H1 (cell line): ENCODE results near the gene TOM1. TPM values are rescaled to one million over a fixed set of nuclear protein-coding genes. Genes with fewer than 3 reads are reported as not detected.

Experiments used
- CTCF ChIA-PET: fragments of 300-600 bp; sonication (Branson Sonifier 250); formaldehyde crosslinking; loops from one replicate; lab custom pipeline; 2021; ENCODE audit not compliant: partially characterized antibody; lab: Charles Lee
- POLR2A ChIA-PET: fragments of 300-600 bp; sonication (Branson Sonifier 250); formaldehyde crosslinking; loops from one replicate; lab custom pipeline; 2021; ENCODE audit warnings: inconsistent platforms; ENCODE audit not compliant: partially characterized antibody; lab: Charles Lee
- DNase-seq, 2 experiments: peaks; one replicate each; pipeline versions ENCODE4 v3.0.0 to v3.0.0-alpha.2; 2010 to 2022; ENCODE audit warnings: low spot score in 2 of 2, low read depth in 1 of 2, mixed read lengths in 1 of 2
- FAIRE-seq: peaks from 2 replicates; lab custom pipeline; 2011; peaks lifted over from hg19 to GRCh38; lab: Jason Lieb, UNC
- H2AFZ ChIP-seq: 2 replicates; pipeline ENCODE4 v1.8.1; 2012; ENCODE audit warnings: low read length, inconsistent platforms
- H2AK5ac ChIP-seq: 2 replicates; pipeline ENCODE4 v1.6.1; 2013; ENCODE audit warnings: low read depth, low read length
- H2BK120ac ChIP-seq: replicated peaks from 2 replicates; pipeline ENCODE3; 2013; ENCODE audit warnings: low read depth, low read length, inconsistent platforms
- H2BK12ac ChIP-seq: 2 replicates; pipeline ENCODE4 v1.6.1; 2013; ENCODE audit warnings: low read depth, low read length
- H2BK15ac ChIP-seq: 2 replicates; pipeline ENCODE4 v1.6.1; 2013; ENCODE audit warnings: low read length
- H2BK20ac ChIP-seq: 2 replicates; pipeline ENCODE4 v1.6.1; 2013; ENCODE audit warnings: low read length
- H2BK5ac ChIP-seq: 2 replicates; pipeline ENCODE4 v1.6.1; 2013; ENCODE audit warnings: low read depth, low read length
- H3K14ac ChIP-seq: 2 replicates; pipeline ENCODE4 v1.6.1; 2013; ENCODE audit warnings: inconsistent platforms; ENCODE audit not compliant: insufficient read length
- H3K18ac ChIP-seq: 2 replicates; pipeline ENCODE4 v1.6.1; 2013; ENCODE audit warnings: low read length; ENCODE audit errors: extremely low read depth
- H3K23ac ChIP-seq: 2 replicates; pipeline ENCODE4 v1.6.1; 2013; ENCODE audit warnings: inconsistent platforms; ENCODE audit not compliant: insufficient read length
- H3K23me2 ChIP-seq: 2 replicates; pipeline ENCODE4 v1.6.1; 2013; ENCODE audit warnings: low read depth, low read length
- H3K27ac ChIP-seq: 2 replicates; pipeline ENCODE4 v1.6.1; 2011; ENCODE audit warnings: low read depth, low read length, inconsistent platforms
- H3K27me3 ChIP-seq, 4 experiments: replicated peaks in 1 of 4; 1 replicate in 1 of 4; 2 replicates in 3 of 4; pipeline versions ENCODE4 v1.6.1 to v1.8.1; 2011 to 2013; ENCODE audit warnings: low read length in 3 of 4, mild to moderate bottlenecking in 3 of 4, inconsistent platforms in 2 of 4, mixed read lengths in 2 of 4, moderate library complexity in 1 of 4; ENCODE audit not compliant: control insufficient read depth in 3 of 4, insufficient read depth in 3 of 4; ENCODE audit errors: extremely low read depth in 1 of 4
- H3K36me3 ChIP-seq, 4 experiments: 2 replicates each; pipeline versions ENCODE4 v1.6.1 to v1.8.1; 2011 to 2013; ENCODE audit warnings: mild to moderate bottlenecking in 4 of 4, low read length in 3 of 4, moderate library complexity in 2 of 4, control low read depth in 1 of 4, inconsistent platforms in 1 of 4; ENCODE audit not compliant: insufficient read depth in 4 of 4, control insufficient read depth in 2 of 4
- H3K4ac ChIP-seq: replicated peaks from 2 replicates; pipeline ENCODE3; 2013; ENCODE audit warnings: low read length, low read depth, mixed read lengths, inconsistent platforms; ENCODE audit not compliant: insufficient read length
- H3K4me1 ChIP-seq, 4 experiments: replicated peaks in 1 of 4; 1 replicate in 1 of 4; 2 replicates in 3 of 4; pipeline versions ENCODE4 v1.6.1 to v1.8.1; 2011 to 2013; ENCODE audit warnings: low read length in 3 of 4, inconsistent platforms in 2 of 4, mixed read lengths in 1 of 4; ENCODE audit not compliant: insufficient read depth in 4 of 4, control insufficient read depth in 3 of 4
- H3K4me2 ChIP-seq, 2 experiments: 2 replicates each; pipeline versions ENCODE4 v1.6.1 to v1.8.1; 2011 to 2013; ENCODE audit warnings: low read depth in 2 of 2, low read length in 2 of 2, control low read depth in 1 of 2, inconsistent platforms in 1 of 2, mild to moderate bottlenecking in 1 of 2; ENCODE audit not compliant: insufficient read depth in 1 of 2
- H3K4me3 ChIP-seq, 4 experiments: fragments of 200-600, 300-600 bp in 1 of 4; sonication (generic), shearing (Covaris generic), sonication (Bioruptor Twin) in 1 of 4; 2 replicates each; pipeline versions ENCODE4 v1.5.1 to v1.8.1; 2011 to 2016; ENCODE audit warnings: low read length in 4 of 4, low read depth in 3 of 4, control low read depth in 2 of 4, inconsistent platforms in 2 of 4, mild to moderate bottlenecking in 2 of 4, mixed read lengths in 1 of 4, moderate library complexity in 1 of 4; ENCODE audit not compliant: insufficient read depth in 2 of 4; ENCODE audit errors: extremely low read depth in 1 of 4
- H3K56ac ChIP-seq: replicated peaks from 2 replicates; pipeline ENCODE3; 2013; ENCODE audit warnings: low read depth, mild to moderate bottlenecking, mixed read lengths, low read length, inconsistent platforms; ENCODE audit not compliant: insufficient read length
- H3K79me1 ChIP-seq: 2 replicates; pipeline ENCODE4 v1.6.1; 2013; ENCODE audit warnings: low read depth, low read length, control low read depth
- H3K79me2 ChIP-seq, 2 experiments: 2 replicates each; pipeline versions ENCODE4 v1.6.1 to v1.8.1; 2012 to 2013; ENCODE audit warnings: low read length in 2 of 2, mild to moderate bottlenecking in 2 of 2, inconsistent platforms in 1 of 2; ENCODE audit not compliant: insufficient read depth in 2 of 2, control insufficient read depth in 1 of 2
- H3K9ac ChIP-seq, 4 experiments: replicated peaks in 1 of 4; 1 replicate in 1 of 4; 2 replicates in 3 of 4; pipeline versions ENCODE4 v1.6.1 to v1.8.1; 2011 to 2013; ENCODE audit warnings: low read depth in 3 of 4, low read length in 3 of 4, control low read depth in 2 of 4, mild to moderate bottlenecking in 2 of 4, moderate library complexity in 2 of 4, inconsistent platforms in 1 of 4; ENCODE audit errors: extremely low read depth in 1 of 4
- H3K9me3 ChIP-seq, 2 experiments: 2 replicates each; pipeline versions ENCODE4 v1.6.1 to v1.8.1; 2012 to 2013; ENCODE audit warnings: mild to moderate bottlenecking in 2 of 2, moderate library complexity in 2 of 2, control low read depth in 1 of 2, inconsistent platforms in 1 of 2, low read depth in 1 of 2, low read length in 1 of 2, mixed read lengths in 1 of 2; ENCODE audit not compliant: insufficient read depth in 2 of 2
- H4K20me1 ChIP-seq, 2 experiments: replicated peaks in 1 of 2; 2 replicates each; pipeline versions ENCODE3 to v1.8.1; 2011 to 2013; ENCODE audit warnings: inconsistent platforms in 2 of 2, low read length in 2 of 2, mild to moderate bottlenecking in 1 of 2; ENCODE audit not compliant: insufficient read depth in 2 of 2, control insufficient read depth in 1 of 2
- H4K5ac ChIP-seq: 2 replicates; pipeline ENCODE4 v1.6.1; 2013; ENCODE audit warnings: low read length, low read depth, mixed read lengths, inconsistent platforms; ENCODE audit not compliant: insufficient read length
- H4K8ac ChIP-seq: 2 replicates; pipeline ENCODE4 v1.8.0; 2013; ENCODE audit warnings: mild to moderate bottlenecking, moderate library complexity, low read length, inconsistent platforms; ENCODE audit not compliant: insufficient read depth; ENCODE audit errors: extremely low read depth
- H4K91ac ChIP-seq: replicated peaks from 2 replicates; pipeline ENCODE3; 2013; ENCODE audit warnings: low read length, mixed read lengths, inconsistent platforms; ENCODE audit not compliant: insufficient read length
- CBX8 ChIP-seq: fragments of 300-800, 300-1000 bp; sonication (generic); IDR thresholded peaks from 2 replicates; pipeline ENCODE4 v1.7.1; 2016; ENCODE audit warnings: low read depth, low read length, borderline replicate concordance
- EZH2 ChIP-seq: fragments of 200-600 bp; sonication (generic); IDR thresholded peaks from 2 replicates; pipeline ENCODE4 v1.7.1; 2012; ENCODE audit warnings: low read depth, mild to moderate bottlenecking, moderate library complexity, low read length, inconsistent platforms; ENCODE audit not compliant: severe bottlenecking
- POU5F1 ChIP-seq: IDR thresholded peaks from 2 replicates; pipeline ENCODE4 v1.6.1; 2011; ENCODE audit warnings: low read depth, mild to moderate bottlenecking, low read length, moderate library complexity
- SAP30 ChIP-seq: fragments of 300-600 bp; sonication (generic); IDR thresholded peaks from 2 replicates; pipeline ENCODE4 v1.7.1; 2012; ENCODE audit warnings: low read length, moderate library complexity, mild to moderate bottlenecking, inconsistent platforms; ENCODE audit not compliant: insufficient read depth, insufficient replicate concordance
- SIN3A ChIP-seq, 2 experiments: IDR thresholded peaks in 1 of 2; conservative IDR thresholded peaks in 1 of 2; 2 replicates each; pipeline ENCODE4 v1.6.1; 2011 to 2012; ENCODE audit warnings: low read length in 2 of 2, improper control_type of control experiment in 1 of 2, low read depth in 1 of 2, mild to moderate bottlenecking in 1 of 2
- SIX5 ChIP-seq: IDR thresholded peaks from 2 replicates; pipeline ENCODE4 v1.6.1; 2011; ENCODE audit warnings: mild to moderate bottlenecking, low read depth, low read length
- WGBS, 2 experiments: shearing (Covaris generic) in 1 of 2; methylation state at CpG; one replicate each; pipeline versions ENCODE4 v1.1.6 to v1.1.7; 2013 to 2015; ENCODE audit warnings: low lambda C conversion rate in 2 of 2, mixed read lengths in 2 of 2, inconsistent platforms in 1 of 2, low coverage in 1 of 2, missing lambda C conversion rate in 1 of 2; ENCODE audit not compliant: insufficient replicate concordance in 2 of 2, insufficient coverage in 1 of 2, insufficient read length in 1 of 2; ENCODE audit errors: extremely low coverage in 1 of 2, missing lambda C conversion rate in 1 of 2; 5-methylcytosine and 5-hydroxymethylcytosine counted together
- polyA plus RNA-seq, 7 experiments: library from polyadenylated mRNA; depleted of rRNA in 3 of 7; stranded (reverse) in 5 of 7; unstranded in 2 of 7; fragments of >200 nt in 5 of 7; fragments of 200-250 nt in 2 of 7; gene quantifications; 1 replicate in 5 of 7; 2 replicates in 1 of 7; 4 replicates in 1 of 7; pipeline versions ENCODE4 v1.2.1 to v1.2.3, GENCODE V29; 2011 to 2013; ENCODE audit warnings: missing spikeins in 2 of 7, mixed read lengths in 2 of 7
- total RNA-seq: library from RNA; stranded (reverse); fragmentation: NEBNext Ultra II Directional; extraction: Animal tissue kit (Norgen Biotek cat#: 25700); gene quantifications from 2 replicates; pipeline ENCODE4 v1.2.1, GENCODE V29; 2021

The TOM1 gene
- total and polyA plus RNA-seq, 2 of the 8 experiments (the other 6 are each of a cell fraction or from before 2014, with no cell fraction given), result 25.1 to 39.2 TPM

DNA sequence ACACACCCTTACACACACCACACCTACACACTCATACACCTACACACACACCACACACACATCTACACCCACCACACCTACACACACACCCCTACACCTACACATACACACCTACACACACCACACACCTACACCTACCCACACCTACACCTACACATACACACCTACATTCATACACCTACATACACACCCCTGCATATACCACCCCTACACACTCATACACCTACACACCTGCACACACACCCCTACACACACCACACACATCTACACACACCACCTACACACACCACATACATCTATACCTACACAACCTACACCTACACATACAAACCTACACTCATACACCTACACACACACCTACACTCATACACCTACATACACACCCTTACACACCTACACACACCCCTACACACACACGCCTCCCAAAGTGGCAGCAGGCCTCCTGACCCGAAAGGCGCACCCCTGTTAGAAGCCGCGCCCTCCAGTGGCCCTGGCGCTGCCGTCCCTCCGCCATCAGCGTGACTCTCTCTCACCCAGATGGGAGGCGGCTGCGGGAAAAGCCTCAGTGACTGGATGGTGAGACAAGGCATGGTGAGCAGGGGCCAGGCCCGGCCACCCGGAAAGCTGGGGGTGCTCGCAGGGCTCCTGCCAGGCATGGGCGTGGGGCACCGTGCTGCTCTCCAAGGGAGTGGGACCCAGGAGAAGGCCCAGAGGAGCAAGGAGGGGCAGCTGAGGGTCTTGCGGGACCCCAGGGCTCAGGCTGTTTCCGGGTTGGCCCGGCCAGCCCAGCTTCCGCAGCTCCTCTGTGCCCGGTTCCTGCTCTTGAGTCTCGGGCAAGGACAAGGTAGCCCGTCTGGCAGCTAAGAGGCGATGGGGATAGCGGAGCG lies 44.2 kb downstream of the TOM1 start:
- no peak overlapping the region for H4K91ac ChIP-seq
- WGBS, 2 experiments, result 94% methylated on average over 26 of the region's 26 CpGs; no CpG with 5 or more reads in 1 of the 2 experiments
- no peak overlapping the region for H2BK5ac ChIP-seq
- H3K79me2 ChIP-seq, result no peaks in the 10 kb centered on the region
- no peak overlapping the region for H3K4me3 ChIP-seq
- no peak overlapping the region for H3K14ac ChIP-seq
- DNase-seq (no peak), FAIRE-seq (no peak)
- peak overlapping the region; percentile 99 for H3K56ac ChIP-seq
- H3K23ac ChIP-seq, result no peak overlapping the region
- ChIA-PET CTCF (interaction anchor here (0.5 to 3.4 kb wide), 6 partner anchors 9 to 282 kb away, joined by 3 to 20 read pairs (median 3); no protein-coding TSS in a partner anchor), POLR2A (interaction anchor here (2.0 kb wide), 1 partner anchor 9 kb away, joined by 7 read pairs; no protein-coding TSS in a partner anchor)
- no peak overlapping the region for H2BK20ac ChIP-seq
- H2AK5ac ChIP-seq, result peak overlapping the region; percentile 68; the same call in 1 of the 2 replicates
- no peak overlapping the region for H3K4me2 ChIP-seq
- peaks cover 0 to 14% (median 2%) of the 10 kb centered on the region in 4 experiments; a peak in 4 of 8 replicates for H3K36me3 ChIP-seq
- no peak overlapping the region for H3K27ac ChIP-seq
- no peaks in the 10 kb centered on the region for H3K4me1 ChIP-seq
- no peak overlapping the region for H4K5ac ChIP-seq
- H3K9ac ChIP-seq, result no peak overlapping the region; a peak in 1 of 7 replicates
- H4K8ac ChIP-seq, result no peak overlapping the region
- H4K20me1 ChIP-seq, result peaks cover 1 to 15% of the 10 kb centered on the region in 2 experiments
- no peak overlapping the region for H3K4ac ChIP-seq
- no peak overlapping the region for H2BK120ac ChIP-seq
- H3K23me2 ChIP-seq, result peaks cover 15% of the 10 kb centered on the region
- no peak overlapping the region for H3K18ac ChIP-seq
- H3K9me3 ChIP-seq, result no peaks in the 10 kb centered on the region
- H3K27me3 ChIP-seq, result no peaks in the 10 kb centered on the region
- no peaks in the 10 kb centered on the region for H3K79me1 ChIP-seq
- no peak overlapping the region for H2BK12ac ChIP-seq
- no peak overlapping the region for H2BK15ac ChIP-seq
- H2AFZ ChIP-seq, result no peak overlapping the region
- TF ChIP-seq SIN3A (conservative IDR thresholded peaks at IDR 0.05 in 1 of 2, IDR thresholded peaks at IDR 0.05 in 1 of 2; ENCODE audit: low read depth in 1 of 2, low read length in 2 of 2) (no peak), POU5F1 (no peak), SIX5 (no peak), SAP30 (no peak), CBX8 (no peak), EZH2 (no peak)
